ENCODE data around the gene APOL3. TPM values are rescaled to one million over a fixed set of nuclear protein-coding genes. Genes with fewer than 3 reads are reported as not detected.

The APOL3 gene
- total RNA-seq, 1 experiment from 2014 or later = 19.3 TPM

DNA sequence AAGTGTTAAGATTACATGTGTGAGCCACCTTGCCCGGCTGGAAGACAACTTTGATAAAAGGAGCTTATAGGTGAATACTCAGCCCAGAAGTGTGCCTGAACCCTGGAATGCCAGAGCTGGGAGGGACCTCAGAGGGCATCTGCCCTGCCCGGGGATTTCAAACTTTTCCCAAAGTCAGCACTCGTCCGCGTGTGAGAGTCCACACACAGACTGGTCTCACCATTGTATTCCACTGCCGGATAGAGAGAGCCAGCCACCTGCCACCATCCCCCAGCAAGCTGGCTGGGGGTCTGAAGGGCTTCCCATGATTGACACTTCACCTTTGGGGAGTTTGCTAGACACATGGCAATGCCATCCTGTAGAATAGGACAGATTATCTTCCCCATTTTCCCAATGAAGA lies 49.2 kb downstream of the APOL3 start:
- Histone ChIP-seq H3K27ac (no peak overlapping the region), H3K4me1 (replicated peaks; ENCODE audit: insufficient read depth) (no peaks in the 10 kb centered on the region), H4K20me1 (ENCODE audit: insufficient read depth) (no peaks in the 10 kb centered on the region), H3K27me3 (ENCODE audit: insufficient read depth, low read depth) (no peaks in the 10 kb centered on the region), H3K9me3 (ENCODE audit: insufficient read depth, low read depth) (no peaks in the 10 kb centered on the region), H3K9me2 (ENCODE audit: insufficient read depth) (no peaks in the 10 kb centered on the region), H2AFZ (no peak overlapping the region), H3K4me2 (no peak overlapping the region), H3K79me2 (ENCODE audit: low read depth) (no peaks in the 10 kb centered on the region), H3K4me3 (no peak overlapping the region), H3K36me3 (ENCODE audit: low read depth) (no peaks in the 10 kb centered on the region), H3F3A (ENCODE audit: insufficient read depth, low read depth) (no peaks in the 10 kb centered on the region)
- intact Hi-C loops (cut with micrococcal nuclease; ENCODE audit: unreplicated experiment) = no loop called here
- CTCF ChIA-PET = interaction anchor here (0.7 kb wide), 1 partner anchor 18 kb away, joined by 5 read pairs; no protein-coding TSS in a partner anchor
- no TSS peak for BruUV-seq (replicated peaks)
- no peak for DNase-seq
- POLR2A ChIA-PET (ENCODE audit: unreplicated experiment) = interaction anchor here (0.6 kb wide), 1 partner anchor 42 kb away, joined by 4 read pairs; no protein-coding TSS in a partner anchor
- no peak for TF ChIP-seq EZH2 (IDR thresholded peaks at IDR 0.05; ENCODE audit: low read depth)
- TF ChIP-seq, protein P1, sequence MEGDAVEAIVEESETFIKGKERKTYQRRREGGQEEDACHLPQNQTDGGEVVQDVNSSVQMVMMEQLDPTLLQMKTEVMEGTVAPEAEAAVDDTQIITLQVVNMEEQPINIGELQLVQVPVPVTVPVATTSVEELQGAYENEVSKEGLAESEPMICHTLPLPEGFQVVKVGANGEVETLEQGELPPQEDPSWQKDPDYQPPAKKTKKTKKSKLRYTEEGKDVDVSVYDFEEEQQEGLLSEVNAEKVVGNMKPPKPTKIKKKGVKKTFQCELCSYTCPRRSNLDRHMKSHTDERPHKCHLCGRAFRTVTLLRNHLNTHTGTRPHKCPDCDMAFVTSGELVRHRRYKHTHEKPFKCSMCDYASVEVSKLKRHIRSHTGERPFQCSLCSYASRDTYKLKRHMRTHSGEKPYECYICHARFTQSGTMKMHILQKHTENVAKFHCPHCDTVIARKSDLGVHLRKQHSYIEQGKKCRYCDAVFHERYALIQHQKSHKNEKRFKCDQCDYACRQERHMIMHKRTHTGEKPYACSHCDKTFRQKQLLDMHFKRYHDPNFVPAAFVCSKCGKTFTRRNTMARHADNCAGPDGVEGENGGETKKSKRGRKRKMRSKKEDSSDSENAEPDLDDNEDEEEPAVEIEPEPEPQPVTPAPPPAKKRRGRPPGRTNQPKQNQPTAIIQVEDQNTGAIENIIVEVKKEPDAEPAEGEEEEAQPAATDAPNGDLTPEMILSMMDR (conservative IDR thresholded peaks at IDR 0.05) = no peak

DNA sequence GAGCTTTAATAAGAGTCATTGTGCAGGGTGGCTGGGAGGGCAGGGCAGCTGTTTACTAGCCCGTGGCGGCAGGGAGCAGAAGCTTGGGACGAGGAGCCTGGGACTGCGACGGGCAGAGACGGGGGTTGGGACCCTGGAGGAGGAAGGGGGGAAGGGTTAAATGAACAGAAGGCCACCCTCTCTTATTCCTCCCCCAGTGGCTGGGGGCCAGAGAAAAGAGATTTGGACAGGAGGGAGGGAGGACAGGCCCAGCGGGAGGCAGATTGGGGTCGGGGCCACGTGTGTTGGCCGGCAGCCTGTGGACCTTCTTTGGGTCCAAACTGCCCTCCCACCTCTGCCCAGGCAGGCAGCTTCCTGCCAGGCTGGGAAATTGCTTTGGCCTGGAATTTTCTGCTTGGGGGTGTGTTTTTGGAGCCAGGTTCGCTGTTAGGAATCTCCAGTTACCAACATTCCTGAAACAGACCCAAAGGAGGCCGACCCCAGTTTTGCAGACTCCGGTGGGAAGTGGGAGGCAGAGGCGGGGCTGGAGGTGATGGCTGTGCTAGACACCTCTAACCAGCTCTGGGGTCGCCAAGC lies 50.2 kb downstream of the APOL3 start:
- Histone ChIP-seq H4K20me1 (ENCODE audit: insufficient read depth) (no peaks in the 10 kb centered on the region), H3K4me2 (no peak overlapping the region), H3K27me3 (ENCODE audit: insufficient read depth, low read depth) (no peaks in the 10 kb centered on the region), H3F3A (ENCODE audit: insufficient read depth, low read depth) (no peaks in the 10 kb centered on the region), H3K36me3 (ENCODE audit: low read depth) (no peaks in the 10 kb centered on the region), H3K9me2 (ENCODE audit: insufficient read depth) (no peaks in the 10 kb centered on the region), H3K79me2 (ENCODE audit: low read depth) (no peaks in the 10 kb centered on the region), H2AFZ (no peak overlapping the region), H3K4me3 (no peak overlapping the region), H3K27ac (no peak overlapping the region), H3K4me1 (replicated peaks; ENCODE audit: insufficient read depth) (no peaks in the 10 kb centered on the region), H3K9me3 (ENCODE audit: insufficient read depth, low read depth) (no peaks in the 10 kb centered on the region)
- POLR2A ChIA-PET (ENCODE audit: unreplicated experiment) = no interaction called here
- no peak for TF ChIP-seq EZH2 (IDR thresholded peaks at IDR 0.05; ENCODE audit: low read depth)
- no peak for DNase-seq
- no TSS peak for BruUV-seq (replicated peaks)
- CTCF ChIA-PET = interaction anchor here (0.7 kb wide), 2 partner anchors 19 to 725 kb away, joined by 5 to 7 read pairs; no protein-coding TSS in a partner anchor
- intact Hi-C loops (cut with micrococcal nuclease; ENCODE audit: unreplicated experiment) = no loop called here

DNA sequence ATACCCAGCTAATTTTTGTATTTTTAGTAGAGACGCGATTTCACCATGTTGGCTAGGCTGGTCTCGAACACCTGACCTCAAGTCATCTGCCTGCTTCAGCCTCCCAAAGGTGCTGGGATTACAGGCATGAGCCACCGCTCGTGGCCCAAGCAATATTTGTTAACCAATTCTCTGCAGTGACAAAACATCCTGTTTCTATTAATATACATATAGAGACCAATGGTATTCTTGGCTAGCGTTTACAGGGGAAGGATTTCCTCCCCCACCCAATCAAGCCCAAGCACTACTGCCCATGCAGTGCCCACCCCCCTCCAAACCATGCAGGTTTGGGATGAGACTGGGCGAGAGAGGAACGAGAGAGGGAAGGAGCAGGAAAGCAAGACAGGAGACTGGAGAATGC lies 53.1 kb downstream of the APOL3 start:
- CTCF ChIA-PET = no interaction called here
- DNase-seq = no peak
- intact Hi-C loops (cut with micrococcal nuclease; ENCODE audit: unreplicated experiment) = no loop called here
- Histone ChIP-seq H3K4me3 (no peak overlapping the region), H3K9me2 (ENCODE audit: insufficient read depth) (no peaks in the 10 kb centered on the region), H3K27ac (no peak overlapping the region), H3K4me1 (replicated peaks; ENCODE audit: insufficient read depth) (no peaks in the 10 kb centered on the region), H3K36me3 (ENCODE audit: low read depth) (no peaks in the 10 kb centered on the region), H3K79me2 (ENCODE audit: low read depth) (no peaks in the 10 kb centered on the region), H3K27me3 (ENCODE audit: insufficient read depth, low read depth) (no peaks in the 10 kb centered on the region), H4K20me1 (ENCODE audit: insufficient read depth) (no peaks in the 10 kb centered on the region), H3K4me2 (no peak overlapping the region), H2AFZ (no peak overlapping the region), H3K9me3 (ENCODE audit: insufficient read depth, low read depth) (no peaks in the 10 kb centered on the region), H3F3A (ENCODE audit: insufficient read depth, low read depth) (no peaks in the 10 kb centered on the region)
- TF ChIP-seq, protein P1 (conservative IDR thresholded peaks at IDR 0.05) = no peak
- no peak for TF ChIP-seq EZH2 (IDR thresholded peaks at IDR 0.05; ENCODE audit: low read depth)
- POLR2A ChIA-PET (ENCODE audit: unreplicated experiment) = no interaction called here
- no TSS peak for BruUV-seq (replicated peaks)

DNA sequence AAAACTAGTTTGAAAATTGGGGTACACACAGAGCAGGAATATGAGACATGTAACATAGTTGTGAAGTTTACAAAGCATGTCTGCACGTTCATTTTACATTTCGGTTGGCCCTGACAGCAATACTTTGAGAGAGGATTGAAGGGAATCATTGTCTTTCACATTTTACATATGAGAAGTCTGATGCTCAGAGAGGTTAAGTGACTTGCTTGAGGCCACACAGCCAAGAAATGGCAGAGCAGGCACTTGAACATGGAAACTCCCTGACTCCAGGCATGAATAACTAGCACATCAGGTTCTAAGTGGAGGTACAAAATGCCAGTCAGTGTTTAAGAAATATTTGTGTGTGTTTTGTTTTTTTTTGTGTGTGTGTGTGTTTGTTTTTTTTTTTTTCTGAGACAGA lies 53.6 kb downstream of the APOL3 start:
- H3K4me1 ChIP-seq (replicated peaks; ENCODE audit: insufficient read depth) = no peaks in the 10 kb centered on the region
- no peaks in the 10 kb centered on the region for H3K27me3 ChIP-seq (ENCODE audit: insufficient read depth, low read depth)
- H3K4me3 ChIP-seq = no peak overlapping the region
- no peak overlapping the region for H2AFZ ChIP-seq
- H3K9me3 ChIP-seq (ENCODE audit: insufficient read depth, low read depth) = no peaks in the 10 kb centered on the region
- H3K36me3 ChIP-seq (ENCODE audit: low read depth) = no peaks in the 10 kb centered on the region
- ChIA-PET CTCF (interaction anchor here (0.7 kb wide), 1 partner anchor 30 kb away, joined by 13 read pairs; no protein-coding TSS in a partner anchor), POLR2A (ENCODE audit: unreplicated experiment) (no interaction called here)
- intact Hi-C loops (cut with micrococcal nuclease; ENCODE audit: unreplicated experiment) = no loop called here
- no peak for DNase-seq
- no TSS peak for BruUV-seq (replicated peaks)
- no peak overlapping the region for H3K27ac ChIP-seq
- H3K9me2 ChIP-seq (ENCODE audit: insufficient read depth) = no peaks in the 10 kb centered on the region
- TF ChIP-seq, protein P1 (conservative IDR thresholded peaks at IDR 0.05) = no peak
- no peak for TF ChIP-seq EZH2 (IDR thresholded peaks at IDR 0.05; ENCODE audit: low read depth)
- no peaks in the 10 kb centered on the region for H4K20me1 ChIP-seq (ENCODE audit: insufficient read depth)
- no peaks in the 10 kb centered on the region for H3K79me2 ChIP-seq (ENCODE audit: low read depth)
- no peak overlapping the region for H3K4me2 ChIP-seq
- no peaks in the 10 kb centered on the region for H3F3A ChIP-seq (ENCODE audit: insufficient read depth, low read depth)

All from PC-9 (cell line).